Activated CD8-positive, alpha-beta memory T cell treated with anti-CD3 and anti-CD28 coated beads, Interleukin-2, amount 10 ng/mL, durations not matched to agents 7 days and 5 days (primary cell): ENCODE data around the gene DDX53. TPM values are rescaled to one million over a fixed set of nuclear protein-coding genes. Genes with fewer than 3 reads are reported as not detected.

ENCODE experiments used
- ATAC-seq: fragments of 150-1000 bp; cut with Tn5 transposase; one replicate; pipeline ENCODE4 v1.10.0; 2021; ENCODE audit warnings: moderate library complexity
- CTCF ChIA-PET: fragments of 350-600 bp; sonication (Branson Sonifier 250); formaldehyde crosslinking; loops from one replicate; lab custom pipeline; 2021; ENCODE audit warnings: antibody characterized with exemption; lab: Charles Lee
- DNase-seq: peaks from one replicate; pipeline ENCODE4 v3.0.0-alpha.2; 2020
- H3K27ac Mint-ChIP-seq: one replicate; pipeline ENCODE4 v1.8.0; 2021; ENCODE audit warnings: mild to moderate bottlenecking, mixed read lengths
- H3K27me3 Mint-ChIP-seq: one replicate; pipeline ENCODE4 v1.8.0; 2021; ENCODE audit warnings: mixed read lengths
- H3K36me3 Mint-ChIP-seq: one replicate; pipeline ENCODE4 v1.8.0; 2021; ENCODE audit warnings: mild to moderate bottlenecking, mixed read lengths
- H3K4me1 Mint-ChIP-seq: one replicate; pipeline ENCODE4 v1.8.0; 2021; ENCODE audit warnings: mixed read lengths
- H3K4me3 Mint-ChIP-seq: one replicate; pipeline ENCODE4 v1.8.0; 2021; ENCODE audit warnings: mild to moderate bottlenecking, moderate library complexity, mixed read lengths
- H3K9me3 Mint-ChIP-seq: one replicate; pipeline ENCODE4 v1.8.0; 2022; ENCODE audit warnings: low read depth, mixed read lengths
- total RNA-seq, 2 experiments: library from RNA; stranded (reverse); gene quantifications; one replicate each; pipeline ENCODE4 v1.2.3, GENCODE V29; 2021

Gene DDX53
- not detected for total RNA-seq

DNA sequence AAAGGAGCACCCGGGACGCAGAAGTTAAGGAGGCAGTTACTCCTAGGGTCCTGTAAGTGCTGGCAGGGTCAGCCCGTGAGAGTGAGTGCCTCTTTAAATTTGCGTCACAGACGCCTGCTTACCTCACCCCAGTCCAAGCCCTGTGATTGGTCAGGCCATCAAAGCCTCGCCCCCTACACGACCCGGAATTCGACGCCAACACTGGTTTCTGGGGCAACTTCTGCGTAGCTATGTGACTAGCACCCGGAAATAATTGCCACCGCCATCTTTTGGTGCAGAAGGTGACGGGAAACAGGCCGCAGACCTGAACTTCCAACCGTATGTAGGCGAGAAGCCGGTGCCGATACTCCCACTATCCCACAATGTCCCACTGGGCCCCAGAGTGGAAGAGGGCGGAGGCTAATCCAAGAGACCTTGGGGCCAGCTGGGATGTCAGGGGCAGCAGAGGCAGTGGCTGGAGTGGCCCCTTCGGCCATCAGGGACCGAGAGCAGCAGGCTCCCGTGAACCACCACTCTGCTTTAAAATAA is at the start of gene DDX53:
DDX53 (plus strand) TSS at position 265 of the 528 bp plus-strand sequence; CDS start at position 363, 98 bp downstream.
- Mint-ChIP-seq H3K4me1 (no peaks in the 10 kb centered on the region), H3K4me3 (no peak within 1 kb of the TSS), H3K27ac (no peak within 1 kb of the TSS), H3K27me3 (no peaks in the 10 kb centered on the region), H3K9me3 (no peaks in the 10 kb centered on the region), H3K36me3 (no peaks in the 10 kb centered on the region)
- CTCF ChIA-PET: no interaction called here
- ATAC-seq: no peak
- no peak for DNase-seq

DNA sequence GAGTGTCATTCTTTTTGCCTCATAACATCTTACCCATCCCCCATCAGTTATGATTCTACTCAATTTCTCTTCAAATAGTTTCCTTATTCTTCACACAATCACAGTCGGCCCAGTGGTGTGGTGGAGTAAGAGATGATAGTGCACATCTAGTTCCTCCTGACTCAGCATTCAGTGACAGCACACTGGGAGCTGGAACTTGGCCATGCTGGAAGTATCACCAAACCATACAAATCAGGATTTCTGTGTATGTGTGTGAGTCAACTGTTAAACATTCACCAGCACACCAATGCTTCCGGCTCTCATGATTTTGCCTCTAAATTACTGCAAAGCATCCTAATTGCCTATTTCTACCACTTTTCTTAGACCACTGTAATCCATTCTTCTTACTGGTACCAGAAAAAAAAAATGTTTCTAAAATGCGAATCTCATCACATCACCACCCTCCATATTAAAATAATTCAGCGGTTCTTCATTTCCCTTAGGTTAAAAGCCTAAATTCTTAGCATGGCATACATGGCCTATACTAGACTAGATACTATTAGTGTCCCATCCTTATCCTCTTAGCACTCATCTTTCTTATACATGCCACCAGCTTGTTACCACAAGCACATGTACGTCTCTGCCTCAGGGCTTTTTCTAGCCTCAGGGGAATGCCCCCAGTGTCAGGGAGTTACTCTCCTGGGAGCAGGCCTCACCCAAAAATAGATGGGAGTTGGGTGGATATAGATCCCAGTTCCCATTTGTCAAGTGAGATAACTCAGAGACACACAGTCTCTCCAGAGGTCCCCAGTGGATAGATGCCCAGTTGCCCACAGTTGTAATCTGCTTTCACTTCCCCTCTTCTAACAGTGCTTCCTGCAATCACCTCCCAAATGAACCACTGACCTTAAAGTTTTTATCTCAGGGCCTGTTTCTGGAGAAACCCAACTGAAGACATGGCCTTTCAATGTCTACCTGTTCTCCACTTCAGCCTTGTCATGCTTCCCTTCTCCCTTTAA is 49.2 kb upstream of the DDX53 start:
- H3K4me3 Mint-ChIP-seq: no peak overlapping the region
- H3K27ac Mint-ChIP-seq: no peak overlapping the region
- H3K27me3 Mint-ChIP-seq: no peaks in the 10 kb centered on the region
- DNase-seq (no peak), ATAC-seq (no peak)
- H3K36me3 Mint-ChIP-seq: no peaks in the 10 kb centered on the region
- H3K4me1 Mint-ChIP-seq: no peaks in the 10 kb centered on the region
- no peaks in the 10 kb centered on the region for H3K9me3 Mint-ChIP-seq
- CTCF ChIA-PET: no interaction called here

DNA sequence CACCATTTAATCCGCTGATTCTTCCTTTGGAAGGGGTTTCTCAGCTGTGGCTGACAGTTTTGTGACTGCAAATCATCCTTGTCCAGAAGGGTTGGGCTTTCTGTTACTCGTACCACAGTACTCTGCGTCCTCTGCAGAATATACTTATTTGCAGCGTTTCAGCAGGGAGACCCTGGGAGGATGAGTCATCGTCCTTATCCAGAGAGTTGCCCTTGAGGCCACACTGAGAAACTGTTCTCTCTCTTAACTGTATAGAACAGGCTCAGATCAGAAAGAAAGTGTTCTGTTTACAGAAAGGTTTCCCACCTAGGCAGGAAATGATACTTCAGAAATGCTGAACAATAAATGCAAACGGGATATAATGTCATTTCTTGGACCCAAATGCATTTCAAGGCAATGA is 47.8 kb upstream of the DDX53 start:
- CTCF ChIA-PET: no interaction called here
- DNase-seq: no peak
- no peaks in the 10 kb centered on the region for H3K4me1 Mint-ChIP-seq

DNA sequence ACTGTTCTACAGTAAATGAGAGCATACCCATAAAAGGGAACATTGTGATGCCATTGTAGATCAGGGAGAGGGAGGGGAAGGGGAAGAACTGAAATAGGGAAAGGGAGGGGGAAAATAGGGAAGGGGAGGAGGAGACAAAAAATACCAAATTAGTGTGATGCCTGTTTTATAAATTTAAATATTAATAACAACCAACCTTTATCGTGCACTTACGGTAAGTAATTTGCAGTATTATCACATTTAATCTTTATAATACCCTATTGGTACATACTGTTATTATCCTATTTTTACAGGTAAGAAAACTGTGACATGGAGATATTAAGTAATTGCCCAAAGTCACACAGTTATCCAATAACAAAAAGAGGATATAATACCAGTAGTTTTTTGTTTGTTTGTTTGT is 41.5 kb upstream of the DDX53 start:
- DNase-seq: no peak
- no peak overlapping the region for H3K27ac Mint-ChIP-seq

More for the DNA sequence above, 47.8 kb upstream of the DDX53 start:
- H3K9me3 Mint-ChIP-seq: no peaks in the 10 kb centered on the region
- ATAC-seq: no peak
- H3K27ac Mint-ChIP-seq: no peak overlapping the region
- H3K27me3 Mint-ChIP-seq: no peaks in the 10 kb centered on the region
- no peaks in the 10 kb centered on the region for H3K36me3 Mint-ChIP-seq
- H3K4me3 Mint-ChIP-seq: no peak overlapping the region

DNA sequence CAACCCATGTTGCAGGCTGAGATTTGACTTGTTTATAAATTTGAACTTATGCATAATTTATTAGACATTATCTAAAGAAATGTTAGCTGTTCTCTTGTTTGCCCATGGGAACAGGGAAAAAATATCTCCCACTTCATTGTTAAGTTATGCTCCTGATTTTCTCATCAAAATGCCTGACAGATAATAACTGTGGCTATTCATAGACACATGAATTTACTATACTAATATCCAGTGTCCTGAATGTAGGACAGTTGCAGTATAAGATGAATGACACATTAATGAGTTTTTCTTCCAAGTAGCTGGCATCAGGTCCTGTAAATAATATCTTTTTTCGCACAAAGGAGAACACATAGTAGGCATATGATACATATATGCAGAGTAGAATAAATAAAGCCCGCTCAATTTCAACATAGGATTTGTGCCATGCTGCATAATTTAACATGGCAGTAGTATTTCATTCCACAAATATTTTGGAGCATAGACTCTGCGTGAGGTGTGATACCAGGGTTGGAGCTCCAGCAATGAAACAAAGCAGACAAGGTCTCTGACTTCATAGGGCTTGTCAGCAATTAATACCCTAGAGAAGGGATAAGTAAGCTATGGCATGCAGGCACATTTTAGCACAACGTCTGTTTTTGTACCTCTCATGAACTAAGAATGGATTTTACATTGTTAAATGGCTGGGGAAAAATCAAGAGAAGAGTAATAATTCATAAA is 40.4 kb upstream of the DDX53 start:
- no peak overlapping the region for H3K4me3 Mint-ChIP-seq
- no peaks in the 10 kb centered on the region for H3K27me3 Mint-ChIP-seq
- ATAC-seq (no peak), DNase-seq (no peak)
- H3K9me3 Mint-ChIP-seq: no peaks in the 10 kb centered on the region
- CTCF ChIA-PET: no interaction called here
- H3K4me1 Mint-ChIP-seq: no peaks in the 10 kb centered on the region
- no peak overlapping the region for H3K27ac Mint-ChIP-seq
- H3K36me3 Mint-ChIP-seq: no peaks in the 10 kb centered on the region

More for the DNA sequence above, 41.5 kb upstream of the DDX53 start:
- ATAC-seq: no peak
- no peaks in the 10 kb centered on the region for H3K27me3 Mint-ChIP-seq
- no peak overlapping the region for H3K4me3 Mint-ChIP-seq
- H3K36me3 Mint-ChIP-seq: no peaks in the 10 kb centered on the region
- no peaks in the 10 kb centered on the region for H3K4me1 Mint-ChIP-seq
- no peaks in the 10 kb centered on the region for H3K9me3 Mint-ChIP-seq
- CTCF ChIA-PET: no interaction called here

DNA sequence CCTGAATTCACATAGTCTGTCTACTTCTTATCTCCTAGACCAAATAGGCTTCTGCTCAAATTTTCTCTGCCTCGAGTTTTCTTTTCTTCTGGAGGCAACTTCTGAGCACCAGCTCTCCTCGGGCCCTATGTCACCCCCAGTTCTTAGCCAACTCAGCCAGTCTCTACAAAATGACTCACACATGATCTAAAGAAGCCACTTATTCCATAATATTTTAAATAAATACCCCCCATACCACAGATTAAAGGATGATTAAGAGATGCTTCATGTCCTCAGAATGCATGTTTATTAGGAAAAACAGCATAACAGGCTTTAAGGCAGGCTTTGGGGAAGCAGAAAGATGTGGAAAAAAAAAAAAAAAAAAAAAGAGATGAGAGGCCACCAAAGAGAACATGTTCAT is 36.6 kb upstream of the DDX53 start:
- no peak overlapping the region for H3K4me3 Mint-ChIP-seq
- H3K27ac Mint-ChIP-seq: no peak overlapping the region
- ATAC-seq (no peak), DNase-seq (no peak)
- CTCF ChIA-PET: no interaction called here
- no peaks in the 10 kb centered on the region for H3K27me3 Mint-ChIP-seq
- no peaks in the 10 kb centered on the region for H3K9me3 Mint-ChIP-seq
- H3K36me3 Mint-ChIP-seq: no peaks in the 10 kb centered on the region
- no peaks in the 10 kb centered on the region for H3K4me1 Mint-ChIP-seq

DNA sequence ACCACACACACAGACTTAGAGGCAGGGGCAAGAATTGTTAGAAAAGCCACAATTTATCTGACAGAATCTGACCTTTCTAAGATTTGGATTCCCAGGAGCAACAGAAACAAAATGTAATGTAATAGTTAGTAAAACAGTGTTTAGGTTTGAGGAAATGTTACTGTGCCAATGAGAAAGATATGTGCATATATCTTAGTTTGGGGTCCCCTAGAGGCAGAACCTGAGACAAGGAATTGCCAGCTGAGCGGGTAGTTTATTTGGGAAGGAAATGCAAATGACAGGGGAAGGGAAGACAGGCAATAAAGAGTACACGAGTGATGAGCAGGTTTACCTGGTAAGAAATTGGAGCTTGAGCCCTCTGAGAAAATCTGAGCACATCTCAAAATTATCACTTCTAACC is 31.3 kb upstream of the DDX53 start:
- Mint-ChIP-seq H3K4me1 (no peaks in the 10 kb centered on the region), H3K27me3 (no peaks in the 10 kb centered on the region), H3K27ac (no peak overlapping the region), H3K4me3 (no peak overlapping the region), H3K36me3 (no peaks in the 10 kb centered on the region), H3K9me3 (no peaks in the 10 kb centered on the region)
- DNase-seq (no peak), ATAC-seq (no peak)
- CTCF ChIA-PET: no interaction called here

DNA sequence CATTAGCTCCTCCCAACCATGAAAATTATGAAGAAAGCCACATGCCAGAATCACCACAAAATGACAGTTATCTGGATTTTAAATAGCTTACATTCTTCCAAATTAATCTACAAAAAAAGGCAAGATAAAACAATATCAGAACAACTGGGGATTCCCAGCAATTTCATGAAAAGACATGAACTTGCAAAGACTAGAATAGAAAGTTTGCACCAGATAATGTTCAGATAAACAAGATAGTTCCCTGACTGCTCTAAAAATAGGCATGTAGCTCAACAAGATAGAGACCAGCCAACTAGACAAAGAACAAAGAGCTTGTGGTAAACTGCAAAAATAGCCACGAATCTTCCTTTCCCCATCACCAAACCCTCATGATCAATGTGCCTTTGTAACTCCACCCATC is 30.3 kb upstream of the DDX53 start:
- no peak for ATAC-seq
- Mint-ChIP-seq H3K36me3 (no peaks in the 10 kb centered on the region), H3K4me1 (no peaks in the 10 kb centered on the region), H3K27me3 (no peaks in the 10 kb centered on the region), H3K27ac (no peak overlapping the region), H3K4me3 (no peak overlapping the region), H3K9me3 (no peaks in the 10 kb centered on the region)
- CTCF ChIA-PET: no interaction called here
- no peak for DNase-seq

DNA sequence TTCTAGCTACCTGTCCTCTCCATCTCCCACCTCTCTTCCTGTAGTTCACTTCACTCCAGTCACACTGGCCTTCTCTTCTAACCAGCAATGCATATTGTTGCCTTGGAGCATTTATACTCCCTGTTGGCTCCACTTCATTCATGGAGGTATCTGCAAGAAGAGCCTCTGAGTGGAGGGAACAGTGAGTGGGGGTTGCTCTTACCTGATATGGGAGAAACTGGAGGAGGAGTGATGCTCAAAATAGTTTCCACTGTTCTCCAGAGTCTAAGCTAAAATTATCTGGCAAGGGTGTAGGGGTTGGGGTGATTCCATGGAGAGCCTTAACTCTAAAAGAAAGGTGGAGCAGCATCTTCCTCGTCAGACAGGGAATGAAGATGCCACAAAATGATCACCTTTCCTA is 28.9 kb upstream of the DDX53 start:
- no peak overlapping the region for H3K27ac Mint-ChIP-seq
- ATAC-seq: no peak
- H3K4me3 Mint-ChIP-seq: no peak overlapping the region
- no peak for DNase-seq
- H3K9me3 Mint-ChIP-seq: no peaks in the 10 kb centered on the region
- no peaks in the 10 kb centered on the region for H3K36me3 Mint-ChIP-seq
- CTCF ChIA-PET: no interaction called here
- no peaks in the 10 kb centered on the region for H3K27me3 Mint-ChIP-seq
- no peaks in the 10 kb centered on the region for H3K4me1 Mint-ChIP-seq

DNA sequence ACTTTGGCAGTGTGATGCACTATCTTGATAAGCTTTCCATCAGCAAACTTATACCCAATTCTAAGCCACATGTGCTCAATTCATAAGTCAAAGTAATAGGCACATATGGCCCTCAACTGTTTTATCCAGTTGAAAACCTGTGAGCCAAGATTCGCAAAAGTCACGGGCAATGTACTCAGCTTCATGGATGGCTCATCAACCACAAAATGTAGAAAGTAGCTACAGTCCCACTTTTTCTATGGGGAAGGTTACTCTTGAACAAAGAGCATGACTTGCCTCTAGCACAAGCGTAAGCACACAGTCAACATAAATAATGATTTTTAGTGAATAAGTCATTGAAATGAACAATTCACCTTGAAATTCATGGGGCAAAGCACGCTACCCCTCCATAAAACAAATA is 25.1 kb upstream of the DDX53 start:
- Mint-ChIP-seq H3K27ac (no peak overlapping the region), H3K9me3 (no peaks in the 10 kb centered on the region), H3K36me3 (no peaks in the 10 kb centered on the region), H3K27me3 (no peaks in the 10 kb centered on the region), H3K4me3 (no peak overlapping the region), H3K4me1 (no peaks in the 10 kb centered on the region)
- CTCF ChIA-PET: no interaction called here
- no peak for DNase-seq
- ATAC-seq: no peak

DNA sequence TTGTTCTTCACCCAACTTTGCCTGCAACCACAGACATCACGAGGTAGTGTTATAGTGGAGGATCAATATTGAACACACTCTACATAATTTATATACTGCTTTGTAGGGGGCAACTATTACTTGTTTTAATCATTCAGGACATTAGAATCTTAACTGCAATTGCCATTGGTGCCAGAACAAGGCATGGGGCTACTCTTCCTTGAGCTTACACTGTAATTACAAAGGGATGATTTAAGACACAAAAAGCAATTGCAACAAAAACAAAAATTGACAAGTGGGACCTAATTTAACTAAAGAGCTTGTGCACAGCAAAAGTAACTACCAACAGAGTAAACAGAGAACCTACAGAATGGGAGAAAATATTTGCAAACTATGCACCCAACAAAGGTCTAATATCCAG is 24.0 kb upstream of the DDX53 start:
- ATAC-seq: no peak
- CTCF ChIA-PET: no interaction called here
- H3K4me3 Mint-ChIP-seq: no peak overlapping the region
- no peaks in the 10 kb centered on the region for H3K27me3 Mint-ChIP-seq
- DNase-seq: no peak
- H3K27ac Mint-ChIP-seq: no peak overlapping the region
- H3K4me1 Mint-ChIP-seq: no peaks in the 10 kb centered on the region
- H3K9me3 Mint-ChIP-seq: no peaks in the 10 kb centered on the region
- H3K36me3 Mint-ChIP-seq: no peaks in the 10 kb centered on the region

DNA sequence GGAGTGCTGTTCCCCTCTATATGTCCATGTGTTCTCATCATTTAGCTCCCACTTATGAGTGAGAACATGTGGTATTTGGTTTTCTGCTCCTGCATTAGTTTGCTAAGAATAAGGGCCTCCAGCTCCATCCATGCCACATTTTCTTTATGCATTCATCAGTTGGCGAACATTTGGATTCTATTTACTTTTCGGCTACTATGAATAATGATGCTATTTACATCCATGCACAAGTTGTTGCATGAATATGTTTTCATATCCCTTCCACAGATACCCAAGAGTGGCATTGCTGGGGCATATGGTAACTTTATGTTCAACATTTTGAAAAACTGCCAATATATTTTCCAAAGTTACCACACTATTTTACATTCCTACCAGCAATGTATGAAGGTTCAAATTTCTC is 13.8 kb upstream of the DDX53 start:
- DNase-seq: no peak
- no peaks in the 10 kb centered on the region for H3K27me3 Mint-ChIP-seq
- H3K4me1 Mint-ChIP-seq: no peaks in the 10 kb centered on the region
- CTCF ChIA-PET: no interaction called here
- H3K4me3 Mint-ChIP-seq: no peak overlapping the region
- H3K9me3 Mint-ChIP-seq: no peaks in the 10 kb centered on the region
- ATAC-seq: no peak
- H3K36me3 Mint-ChIP-seq: no peaks in the 10 kb centered on the region
- no peak overlapping the region for H3K27ac Mint-ChIP-seq

DNA sequence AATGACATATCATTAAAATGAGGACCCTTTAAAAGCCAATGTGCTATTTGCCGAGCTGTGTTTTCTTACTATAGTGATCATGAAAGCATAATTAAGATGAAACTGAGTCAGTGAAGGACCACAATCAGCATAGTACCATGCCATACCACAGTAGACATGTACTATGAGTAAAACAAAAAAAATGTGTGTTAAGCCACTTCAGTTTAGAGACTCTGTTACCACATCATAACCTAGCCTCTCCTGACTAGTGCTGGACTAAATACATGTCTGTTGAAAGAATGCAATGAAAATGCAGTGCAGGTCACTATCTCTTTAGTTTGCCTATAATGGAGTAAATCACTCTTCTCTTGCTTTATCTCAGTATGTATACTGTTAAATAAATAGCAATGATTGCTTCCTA is 12.3 kb upstream of the DDX53 start:
- Mint-ChIP-seq H3K36me3 (no peaks in the 10 kb centered on the region), H3K27me3 (no peaks in the 10 kb centered on the region), H3K9me3 (no peaks in the 10 kb centered on the region), H3K4me3 (no peak overlapping the region), H3K27ac (no peak overlapping the region), H3K4me1 (no peaks in the 10 kb centered on the region)
- CTCF ChIA-PET: no interaction called here
- DNase-seq (no peak), ATAC-seq (no peak)

DNA sequence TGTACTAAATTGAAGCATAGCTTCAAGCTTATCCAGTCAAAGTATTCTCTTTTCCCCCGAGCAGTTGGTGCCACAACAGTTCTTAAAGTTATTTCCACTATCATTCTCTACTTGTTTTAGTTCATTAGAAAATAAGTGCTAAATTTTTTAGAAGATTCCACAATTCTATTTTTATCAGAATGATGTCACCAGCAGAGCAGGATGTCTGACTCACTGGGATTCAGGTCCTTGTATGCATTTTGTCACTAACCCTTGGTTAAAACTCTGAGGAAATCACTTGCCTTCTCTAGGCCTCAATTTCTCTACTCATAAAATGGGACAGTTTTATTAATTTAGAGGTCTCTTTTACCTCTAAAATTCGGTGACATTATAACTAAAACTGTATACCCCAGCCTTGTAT is 3.4 kb downstream of the DDX53 start:
- Mint-ChIP-seq H3K4me1 (no peaks in the 10 kb centered on the region), H3K27ac (no peak overlapping the region), H3K9me3 (no peaks in the 10 kb centered on the region), H3K27me3 (no peaks in the 10 kb centered on the region), H3K36me3 (no peaks in the 10 kb centered on the region), H3K4me3 (no peak overlapping the region)
- CTCF ChIA-PET: no interaction called here
- DNase-seq (no peak), ATAC-seq (no peak)
